ENCODE data around the gene ASTN1.

ASTN1 gene

GRCh38 chr1:176926330-176927086 lies 238.0 kb downstream of the ASTN1 start:
- Mint-ChIP-seq H3K27me3 (ENCODE audit: low read depth, poor library complexity) (peaks cover 4% of the 10 kb centered on the region), H3K27ac (no peak overlapping the region), H3K9me3 (peaks cover 9% of the 10 kb centered on the region), H3K4me1 (peaks cover 11% of the 10 kb centered on the region), H3K36me3 (ENCODE audit: low read depth) (peaks cover 30% of the 10 kb centered on the region), H3K4me3 (no peak overlapping the region)
- TF ChIP-seq CTCF (IDR thresholded peaks at IDR 0.05) = no peak
- no peak for DNase-seq

- Mint-ChIP-seq H3K27me3 (ENCODE audit: low read depth, poor library complexity) (peaks cover 4% of the 10 kb centered on the region), H3K4me3 (no peak overlapping the region), H3K9me3 (peaks cover 9% of the 10 kb centered on the region), H3K4me1 (peaks cover 13% of the 10 kb centered on the region), H3K27ac (no peak overlapping the region), H3K36me3 (ENCODE audit: low read depth) (peaks cover 20% of the 10 kb centered on the region)
- TF ChIP-seq CTCF (IDR thresholded peaks at IDR 0.05) = no peak
- no peak for DNase-seq
Measured at GRCh38 chr1:176925223-176925622, 239.3 kb downstream of the ASTN1 start.

GRCh38 chr1:176923283-176923682 lies 241.2 kb downstream of the ASTN1 start:
- H3K9me3 Mint-ChIP-seq = no peaks in the 10 kb centered on the region
- TF ChIP-seq CTCF (IDR thresholded peaks at IDR 0.05) = no peak
- peaks cover 13% of the 10 kb centered on the region for H3K4me1 Mint-ChIP-seq
- no peak for DNase-seq
- H3K4me3 Mint-ChIP-seq = no peak overlapping the region
- peaks cover 2% of the 10 kb centered on the region for H3K36me3 Mint-ChIP-seq (ENCODE audit: low read depth)
- H3K27me3 Mint-ChIP-seq (ENCODE audit: low read depth, poor library complexity) = no peaks in the 10 kb centered on the region
- no peak overlapping the region for H3K27ac Mint-ChIP-seq

GRCh38 chr1:176919386-176920378 lies 244.8 kb downstream of the ASTN1 start:
- peaks cover 2% of the 10 kb centered on the region for H3K27me3 Mint-ChIP-seq (ENCODE audit: low read depth, poor library complexity)
- no peak overlapping the region for H3K27ac Mint-ChIP-seq
- TF ChIP-seq CTCF (IDR thresholded peaks at IDR 0.05) = no peak

GRCh38 chr1:176905648-176906047 lies 258.9 kb downstream of the ASTN1 start:
- TF ChIP-seq CTCF (IDR thresholded peaks at IDR 0.05) = no peak
- peaks cover 18% of the 10 kb centered on the region for H3K4me1 Mint-ChIP-seq
- H3K27me3 Mint-ChIP-seq (ENCODE audit: low read depth, poor library complexity) = peaks cover 24% of the 10 kb centered on the region
- no peak overlapping the region for H3K4me3 Mint-ChIP-seq
- no peaks in the 10 kb centered on the region for H3K36me3 Mint-ChIP-seq (ENCODE audit: low read depth)
- H3K27ac Mint-ChIP-seq = no peak overlapping the region
- DNase-seq = no peak
- no peaks in the 10 kb centered on the region for H3K9me3 Mint-ChIP-seq

More at GRCh38 chr1:176919386-176920378, 244.8 kb downstream of the ASTN1 start:
- H3K4me3 Mint-ChIP-seq = no peak overlapping the region
- H3K4me1 Mint-ChIP-seq = peaks cover 8% of the 10 kb centered on the region
- H3K36me3 Mint-ChIP-seq (ENCODE audit: low read depth) = no peaks in the 10 kb centered on the region
- no peaks in the 10 kb centered on the region for H3K9me3 Mint-ChIP-seq
- no peak for DNase-seq

Measured in nephron progenitor cell (in vitro differentiated cells).